Activated effector memory CD4-positive, alpha-beta T cell treated with anti-CD3 and anti-CD28 coated beads, Interleukin-2, amount 50 U/mL, for 16 hours (primary cell): ENCODE data around the gene TUBA3C.
"Not testable (repeated sequence)": the region's sequence is repeated elsewhere in the genome, so short reads cannot be mapped to it uniquely, and the experiment has no call there.

Experiments
- DNase-seq: peaks from one replicate; pipeline ENCODE4 v3.0.0-alpha.2; 2020

TUBA3C gene

DNA sequence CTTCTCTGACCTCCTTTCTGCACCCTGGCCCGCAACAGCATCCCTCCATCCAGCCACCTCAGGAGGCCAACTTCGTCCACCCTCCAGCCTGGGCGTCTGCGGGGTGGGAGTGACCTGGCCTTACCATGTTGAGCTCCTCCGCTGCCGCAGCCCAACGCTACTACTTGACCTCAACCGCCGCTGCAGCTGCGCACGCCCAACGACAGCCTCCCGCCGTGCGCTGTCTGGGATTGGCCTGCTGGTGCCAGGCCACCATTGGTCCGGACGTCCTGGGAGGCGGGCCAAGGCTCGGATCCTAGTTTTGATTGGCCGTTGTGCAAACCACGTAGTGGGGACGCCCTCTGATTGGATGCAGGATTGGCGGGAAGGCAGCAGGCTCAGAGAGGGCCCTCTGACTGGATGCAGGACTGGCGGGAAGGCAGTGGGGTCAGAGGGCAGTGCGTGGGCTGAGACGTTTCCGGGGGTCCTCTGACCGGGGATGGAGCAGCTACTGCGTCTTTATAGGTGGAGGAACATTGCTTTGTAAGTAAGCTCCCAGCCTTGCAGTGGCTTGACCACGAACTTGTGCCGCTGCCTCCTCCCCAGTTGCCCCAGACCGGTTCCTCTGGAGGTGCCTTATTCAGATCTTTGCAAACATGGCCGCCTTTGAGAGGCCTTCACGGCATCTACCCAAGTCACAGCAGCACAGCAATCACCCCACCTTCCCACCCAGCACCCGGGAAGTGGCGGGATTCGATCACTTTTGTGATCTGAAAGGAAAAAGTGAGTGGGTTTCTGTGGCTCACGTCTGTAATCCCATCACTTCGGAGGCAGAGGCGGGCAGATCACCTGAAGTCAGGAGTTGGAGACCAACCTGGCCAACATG is at the start of gene TUBA3C:
TSS of gene TUBA3C (minus strand) at position 204 of the 865 bp plus-strand sequence. CDS start at position 127, 77 bp downstream.
- no peak for DNase-seq

GRCh38 chr13:19207413-19207812 is 25.8 kb upstream of the TUBA3C start:
- not testable (repeated sequence) for DNase-seq

DNA sequence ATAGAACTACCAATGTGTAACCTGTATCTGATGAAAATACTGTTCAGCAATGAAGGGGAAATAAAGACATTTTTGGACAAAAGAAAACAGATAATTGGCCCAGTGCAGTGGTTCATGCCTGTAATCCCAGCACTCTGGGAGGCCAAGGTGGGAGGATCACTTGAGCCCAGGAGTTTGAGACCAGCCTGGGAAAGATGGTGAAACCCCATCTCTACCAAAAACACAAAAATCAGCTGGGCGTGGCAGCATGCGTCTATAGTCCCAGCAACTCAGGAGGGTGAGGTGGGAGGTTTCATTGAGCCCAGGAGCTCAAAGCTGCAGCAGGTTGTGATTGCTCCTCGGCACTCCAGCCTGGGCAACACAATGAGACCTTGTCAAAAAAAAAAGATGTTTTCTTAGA is 11.0 kb upstream of the TUBA3C start:
- not testable (repeated sequence) for DNase-seq

GRCh38 chr13:19189911-19190310 is 8.3 kb upstream of the TUBA3C start:
- DNase-seq: not testable (repeated sequence)

- DNase-seq: not testable (repeated sequence)
Measured at GRCh38 chr13:19189368-19189767, 7.7 kb upstream of the TUBA3C start.

- no peak for DNase-seq
Measured at GRCh38 chr13:19185865-19186645, 4.4 kb upstream of the TUBA3C start.

GRCh38 chr13:19185086-19185864 is 3.7 kb upstream of the TUBA3C start:
- DNase-seq: no peak

GRCh38 chr13:19184176-19184575 is 2.6 kb upstream of the TUBA3C start:
- DNase-seq: no peak

- no peak for DNase-seq
Measured at GRCh38 chr13:19183676-19184075, 2.1 kb upstream of the TUBA3C start.

DNA sequence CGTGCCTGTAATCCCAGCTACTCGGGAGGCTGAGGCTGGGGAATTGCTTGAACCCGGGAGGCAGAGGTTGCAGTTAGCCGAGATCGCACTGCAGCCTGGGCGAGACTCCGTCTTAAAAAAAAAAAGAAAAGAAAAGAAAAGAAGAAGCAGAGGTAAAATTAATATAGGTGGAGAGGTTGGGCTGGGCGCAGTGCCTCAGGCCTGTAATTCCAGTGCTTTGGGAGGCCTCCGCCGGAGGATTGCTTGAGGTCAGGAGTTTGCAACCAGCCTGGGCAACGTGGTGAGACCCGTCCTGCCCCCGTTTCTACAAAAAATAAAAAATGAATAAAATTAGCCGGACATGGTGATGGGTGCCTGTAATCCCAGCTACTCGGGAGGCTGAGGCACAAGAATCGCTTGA is 912 bp upstream of the TUBA3C start:
- no peak for DNase-seq

GRCh38 chr13:19181021-19181620 is 503 bp downstream of the TUBA3C start:
- DNase-seq: no peak

DNA sequence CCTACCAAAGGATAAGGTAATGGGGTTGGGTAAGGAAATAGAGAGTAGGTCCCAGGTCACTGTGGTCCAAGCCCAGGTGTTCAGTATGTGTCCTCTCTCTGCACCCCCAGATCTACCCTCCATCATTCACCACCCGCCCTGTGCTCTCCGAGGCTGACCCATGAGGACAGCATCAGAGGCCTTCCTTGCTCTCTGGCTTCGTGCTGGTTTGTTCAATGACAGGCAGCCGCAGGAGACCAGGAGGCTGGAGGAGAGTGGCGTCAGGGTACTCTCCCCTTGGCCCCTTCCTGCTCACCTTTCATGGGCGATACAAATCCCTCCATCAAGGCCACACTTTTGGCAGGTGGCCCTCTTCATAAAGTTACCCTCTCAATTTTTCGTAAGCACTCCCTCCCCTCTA is 1.7 kb downstream of the TUBA3C start:
- no peak for DNase-seq

DNA sequence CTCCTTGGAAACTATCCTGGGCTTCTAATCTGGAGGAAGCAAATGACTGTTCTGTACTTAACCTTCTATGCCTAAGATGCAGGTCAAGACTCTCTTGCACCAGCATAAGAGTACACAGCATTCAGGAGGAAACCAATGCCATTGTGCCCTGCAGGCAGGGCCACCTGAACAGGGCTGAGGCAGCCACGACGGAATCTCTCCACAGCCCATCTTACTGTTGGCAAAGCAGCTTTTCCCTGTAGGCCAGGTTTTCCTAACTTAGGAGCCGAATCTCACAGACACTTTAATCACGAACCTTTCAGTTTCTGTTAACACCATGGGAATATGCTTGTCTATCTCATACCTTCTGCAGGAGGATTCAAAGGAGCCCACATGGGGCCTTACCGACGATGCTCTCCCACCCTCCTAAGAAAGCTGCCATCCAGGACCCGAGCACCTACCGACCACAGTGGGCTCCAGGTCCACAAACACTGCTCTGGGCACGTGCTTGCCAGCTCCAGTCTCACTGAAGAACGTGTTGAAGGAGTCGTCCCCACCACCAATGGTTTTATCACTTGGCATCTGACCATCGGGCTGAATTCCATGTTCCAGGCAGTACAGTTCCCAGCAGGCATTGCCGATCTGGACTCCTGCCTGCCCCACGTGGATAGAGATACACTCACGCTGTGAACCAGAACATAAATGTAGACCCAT is 2.6 kb downstream of the TUBA3C start:
- no peak for DNase-seq

- DNase-seq: peak; percentile 39
Measured at GRCh38 chr13:19176981-19177776, 4.4 kb downstream of the TUBA3C start.

DNA sequence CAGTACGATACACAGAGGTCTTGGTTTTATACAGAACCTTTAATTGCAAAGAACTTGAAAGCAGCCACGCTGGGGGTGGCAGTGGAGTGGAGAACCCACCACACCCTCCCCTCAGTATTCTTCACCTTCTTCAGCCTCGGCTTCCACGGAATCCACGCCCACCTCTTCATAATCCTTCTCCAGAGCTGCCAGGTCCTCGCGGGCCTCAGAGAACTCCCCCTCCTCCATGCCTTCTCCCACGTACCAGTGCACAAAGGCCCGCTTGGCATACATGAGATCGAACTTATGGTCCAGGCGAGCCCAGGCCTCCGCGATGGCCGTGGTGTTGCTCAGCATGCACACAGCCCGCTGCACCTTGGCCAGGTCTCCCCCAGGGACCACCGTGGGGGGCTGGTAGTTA is 7.9 kb downstream of the TUBA3C start:
- DNase-seq: no peak

GRCh38 chr13:19172647-19173030 is 9.0 kb downstream of the TUBA3C start:
- no peak for DNase-seq

DNA sequence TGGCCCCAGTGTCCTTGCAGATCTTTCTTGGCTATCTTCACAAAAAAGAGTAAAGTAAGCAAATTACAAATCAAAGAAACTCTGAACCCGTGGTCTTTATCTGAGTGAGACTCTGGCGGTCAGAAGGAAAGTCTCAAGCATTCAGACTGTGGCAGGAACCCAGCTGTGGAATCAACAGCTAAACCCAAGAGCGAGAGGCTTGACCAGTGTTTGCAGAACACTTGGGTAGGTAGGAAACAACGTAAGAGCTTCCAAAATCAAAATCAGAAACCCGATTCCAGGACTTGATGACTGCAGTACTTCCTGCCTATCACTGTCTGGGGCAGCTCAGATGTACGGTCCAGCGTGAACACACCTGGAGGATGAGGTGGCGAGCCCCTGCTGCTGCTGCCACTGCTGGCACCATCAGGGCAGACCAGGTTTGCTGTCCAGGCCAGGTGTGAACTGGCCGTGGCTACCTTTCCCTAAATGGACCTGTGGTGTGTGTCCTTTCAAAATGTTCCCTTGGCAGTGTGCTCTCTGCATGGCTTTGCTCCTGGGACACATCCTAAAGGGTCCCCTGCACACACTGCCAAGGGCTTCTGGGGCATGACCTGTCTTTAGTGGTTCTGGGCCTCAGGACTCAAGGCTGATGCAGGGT is 9.5 kb downstream of the TUBA3C start:
- no peak for DNase-seq

- DNase-seq: no peak
Measured at GRCh38 chr13:19171563-19171962, 10.1 kb downstream of the TUBA3C start.

DNA sequence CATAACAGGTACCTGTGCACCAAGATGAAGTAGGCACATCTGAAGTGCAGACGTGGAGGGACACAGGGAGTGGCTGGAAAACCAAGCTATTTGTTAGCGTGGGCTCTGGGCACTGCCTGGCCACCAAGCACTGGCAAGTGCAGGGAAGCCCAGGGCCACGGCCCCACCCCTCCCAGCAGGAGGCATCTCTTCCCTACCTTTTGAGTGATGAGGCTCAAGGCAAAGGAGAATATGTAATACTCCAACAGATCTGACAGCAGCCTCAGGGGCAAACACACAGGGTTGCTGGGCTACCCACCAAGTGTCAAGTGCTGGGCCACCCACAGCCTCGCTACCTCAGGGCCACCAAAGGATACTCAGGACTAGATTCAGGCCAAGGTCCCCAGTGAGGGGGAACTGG is 11.6 kb downstream of the TUBA3C start:
- DNase-seq: no peak

DNA sequence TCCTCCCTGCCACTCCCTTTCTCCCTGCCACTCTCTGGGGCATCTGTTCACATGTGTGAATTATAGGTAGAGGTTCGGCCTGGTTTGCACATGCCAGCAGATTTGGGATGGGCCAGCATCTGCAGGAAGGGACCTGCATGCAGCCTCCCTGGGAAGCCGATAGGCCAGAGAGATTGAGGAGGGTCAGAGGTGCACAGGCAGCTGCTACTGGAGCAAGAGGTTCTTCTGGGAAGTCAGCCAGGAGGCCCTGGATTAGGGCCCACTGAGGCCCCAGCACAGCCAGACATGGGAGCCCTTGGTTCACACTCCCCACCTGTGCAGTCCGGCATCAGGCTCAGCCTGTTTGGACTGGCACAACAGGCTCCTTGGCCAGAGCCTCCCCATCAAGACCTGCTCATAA is 12.1 kb downstream of the TUBA3C start:
- DNase-seq: no peak

DNA sequence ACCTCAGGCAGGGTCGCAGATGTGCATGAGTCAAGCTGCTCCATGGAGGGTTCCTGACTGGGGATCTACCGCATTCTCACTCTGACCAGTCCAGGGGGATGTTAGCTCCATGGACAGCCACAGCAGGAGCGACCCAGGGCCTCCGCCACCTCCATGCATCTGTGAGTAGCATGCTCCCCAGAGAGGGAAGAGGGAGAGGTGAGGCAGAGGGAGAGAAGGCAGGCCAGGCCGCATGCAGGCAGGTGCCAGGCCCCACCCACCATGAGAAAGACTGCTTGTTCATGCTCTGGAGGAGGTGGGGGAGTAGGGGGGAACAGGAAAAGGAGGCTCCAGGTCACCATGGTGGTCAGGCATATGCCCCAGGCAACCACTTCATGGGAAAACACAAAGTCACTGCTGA is 20.3 kb downstream of the TUBA3C start:
- no peak for DNase-seq
